ENCODE measurements around the gene CEP72.

GRCh38 chr5:642481-642880, 30.3 kb downstream of the CEP72 start:
- TF ChIP-seq, protein P1, sequence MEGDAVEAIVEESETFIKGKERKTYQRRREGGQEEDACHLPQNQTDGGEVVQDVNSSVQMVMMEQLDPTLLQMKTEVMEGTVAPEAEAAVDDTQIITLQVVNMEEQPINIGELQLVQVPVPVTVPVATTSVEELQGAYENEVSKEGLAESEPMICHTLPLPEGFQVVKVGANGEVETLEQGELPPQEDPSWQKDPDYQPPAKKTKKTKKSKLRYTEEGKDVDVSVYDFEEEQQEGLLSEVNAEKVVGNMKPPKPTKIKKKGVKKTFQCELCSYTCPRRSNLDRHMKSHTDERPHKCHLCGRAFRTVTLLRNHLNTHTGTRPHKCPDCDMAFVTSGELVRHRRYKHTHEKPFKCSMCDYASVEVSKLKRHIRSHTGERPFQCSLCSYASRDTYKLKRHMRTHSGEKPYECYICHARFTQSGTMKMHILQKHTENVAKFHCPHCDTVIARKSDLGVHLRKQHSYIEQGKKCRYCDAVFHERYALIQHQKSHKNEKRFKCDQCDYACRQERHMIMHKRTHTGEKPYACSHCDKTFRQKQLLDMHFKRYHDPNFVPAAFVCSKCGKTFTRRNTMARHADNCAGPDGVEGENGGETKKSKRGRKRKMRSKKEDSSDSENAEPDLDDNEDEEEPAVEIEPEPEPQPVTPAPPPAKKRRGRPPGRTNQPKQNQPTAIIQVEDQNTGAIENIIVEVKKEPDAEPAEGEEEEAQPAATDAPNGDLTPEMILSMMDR (IDR thresholded peaks at IDR 0.05), result no peak
- TF ChIP-seq POLR2AphosphoS5 (IDR thresholded peaks at IDR 0.05; ENCODE audit: insufficient read depth in 1 of 2, low read depth in 1 of 2), result no peak
